ENCODE results near the gene BNIP2. TPM values are rescaled to one million over a fixed set of nuclear protein-coding genes. Genes with fewer than 3 reads are reported as not detected.

The BNIP2 gene
- total RNA-seq, 1 experiment from 2014 or later, result 53.1 TPM

GRCh38 chr15:59723687-59724346 is 34.7 kb upstream of the BNIP2 start:
- H3K4me2 ChIP-seq (ENCODE audit: low read length), result no peak overlapping the region
- intact Hi-C loops (cut with micrococcal nuclease), result loop anchor here (10.0 kb wide), 2 partner anchors 451 to 801 kb away; no protein-coding TSS in a partner anchor
- H3K27ac ChIP-seq (ENCODE audit: low read depth, low read length), result no peak overlapping the region
- H3K79me2 ChIP-seq (ENCODE audit: insufficient read depth, low read length), result no peaks in the 10 kb centered on the region
- ChIA-PET POLR2A (no interaction called here), RAD21 (ENCODE audit: low non-redundant PET in 1 of 2, low total read pairs in 2 of 2, uncharacterized antibody in 2 of 2, unreplicated experiment in 2 of 2) (interaction anchor here (0.9 to 1.3 kb wide), 2 partner anchors 603 kb away, joined by 3 to 5 read pairs; no protein-coding TSS in a partner anchor), CTCF (interaction anchor here (0.9 to 3.0 kb wide), 18 partner anchors 8 to 797 kb away, joined by 3 to 64 read pairs (median 6); no protein-coding TSS in a partner anchor)
- H3K4me3 ChIP-seq (replicated peaks in 1 of 2; ENCODE audit: low read depth in 1 of 2, low read length in 2 of 2), result no peak overlapping the region
- peaks cover 12% of the 10 kb centered on the region for H3K27me3 ChIP-seq (ENCODE audit: insufficient read depth, low read length)
- no TSS peak for BruUV-seq (replicated peaks)
- H3K9me3 ChIP-seq (ENCODE audit: control insufficient read depth in 1 of 2, insufficient read depth in 1 of 2, low read depth in 1 of 2, low read length in 2 of 2), result no peaks in the 10 kb centered on the region
- no peak overlapping the region for H3K9ac ChIP-seq (ENCODE audit: low read length)
- peaks cover 6 to 7% of the 10 kb centered on the region in 2 experiments; a peak in 3 of 4 replicates for H3K4me1 ChIP-seq (ENCODE audit: control insufficient read depth in 1 of 2, insufficient read depth in 2 of 2, low read length in 2 of 2)
- H4K20me1 ChIP-seq (ENCODE audit: insufficient read depth), result no peaks in the 10 kb centered on the region
- no peaks in the 10 kb centered on the region for H3K36me3 ChIP-seq (ENCODE audit: control insufficient read depth in 1 of 2, insufficient read depth in 2 of 2, low read length in 2 of 2)
- no peak for TF ChIP-seq EZH2 (IDR thresholded peaks at IDR 0.05)
- TF ChIP-seq EZH2phosphoT487 (IDR thresholded peaks at IDR 0.05; ENCODE audit: borderline replicate concordance), result no peak
- TF ChIP-seq ZFX (IDR thresholded peaks at IDR 0.05), result no peak
- no peak for TF ChIP-seq RAD21 (IDR thresholded peaks at IDR 0.05; ENCODE audit: low read depth)
- no peak for TF ChIP-seq POLR2A (IDR thresholded peaks at IDR 0.05; ENCODE audit: borderline replicate concordance, extremely low read depth, insufficient read depth, insufficient read length)
- no peak for TF ChIP-seq YY1 (IDR thresholded peaks at IDR 0.05; ENCODE audit: extremely low read depth, insufficient replicate concordance, low read depth, low read length)
- no peak for TF ChIP-seq SP1 (IDR thresholded peaks at IDR 0.05; ENCODE audit: low read depth)
- no peak for TF ChIP-seq REST (IDR thresholded peaks at IDR 0.05; ENCODE audit: low read depth)
- TF ChIP-seq SIN3A (IDR thresholded peaks at IDR 0.05; ENCODE audit: low read depth), result no peak
- TF ChIP-seq TCF7L2 (IDR thresholded peaks at IDR 0.05; ENCODE audit: borderline replicate concordance, extremely low read depth, insufficient read depth, insufficient read length), result no peak
- no peak for TF ChIP-seq CEBPB (IDR thresholded peaks at IDR 0.05; ENCODE audit: low read depth)
- no peak for TF ChIP-seq JUND (IDR thresholded peaks at IDR 0.05)
- TF ChIP-seq MAX (IDR thresholded peaks at IDR 0.05), result no peak
- no peak for TF ChIP-seq POLR2AphosphoS5 (IDR thresholded peaks at IDR 0.05; ENCODE audit: low read depth, low read length)
- no peak for TF ChIP-seq ATF3 (IDR thresholded peaks at IDR 0.05)
- no peak for TF ChIP-seq ZBTB33 (IDR thresholded peaks at IDR 0.05; ENCODE audit: extremely low read depth, insufficient replicate concordance, low read length)
- DNase-seq (ENCODE audit: low read depth, low spot score), result no peak
- no peak overlapping the region for H2AFZ ChIP-seq (ENCODE audit: low read depth, low read length, poor library complexity, severe bottlenecking)
- no peak for ATAC-seq
- H3K9me2 ChIP-seq (ENCODE audit: insufficient read depth), result no peaks in the 10 kb centered on the region

Measured in HCT116 (cell line).